Osteoblast (primary cell): Measurements from ENCODE around the gene OVCA2. TPM values are rescaled to one million over a fixed set of nuclear protein-coding genes. Genes with fewer than 3 reads are reported as not detected.

Experiments
- DNase-seq: peaks from one replicate; pipeline ENCODE4 v3.0.0; 2011; ENCODE audit warnings: low spot score, mixed read lengths; ENCODE audit not compliant: insufficient read length; ENCODE audit errors: missing footprints
- H2AFZ ChIP-seq: 2 replicates; pipeline ENCODE4 v1.6.0; 2011; ENCODE audit warnings: mild to moderate bottlenecking, low read length
- H3K27ac ChIP-seq: 2 replicates; pipeline ENCODE4 v1.5.1; 2011; ENCODE audit warnings: mild to moderate bottlenecking, low read depth, low read length, moderate library complexity
- H3K27me3 ChIP-seq: 2 replicates; pipeline ENCODE4 v1.6.0; 2012; ENCODE audit warnings: mild to moderate bottlenecking, control low read depth, inconsistent platforms, low read length, moderate library complexity; ENCODE audit not compliant: insufficient read depth
- H3K36me3 ChIP-seq: 2 replicates; pipeline ENCODE4 v1.5.1; 2011; ENCODE audit warnings: mild to moderate bottlenecking, low read length, control low read depth, moderate library complexity; ENCODE audit not compliant: insufficient read depth
- H3K4me1 ChIP-seq: 2 replicates; pipeline ENCODE4 v1.5.1; 2011; ENCODE audit warnings: mild to moderate bottlenecking, low read length, control low read depth, moderate library complexity; ENCODE audit not compliant: insufficient read depth
- H3K4me2 ChIP-seq: 2 replicates; pipeline ENCODE4 v1.6.0; 2011; ENCODE audit warnings: mild to moderate bottlenecking, low read length; ENCODE audit not compliant: insufficient read depth
- H3K4me3 ChIP-seq: fragments of 200-600 bp; sonication (generic); 3 replicates; pipeline ENCODE4 v1.5.1; 2012; ENCODE audit warnings: mild to moderate bottlenecking, low read length, inconsistent platforms; ENCODE audit not compliant: insufficient read depth
- H3K79me2 ChIP-seq: 2 replicates; pipeline ENCODE4 v1.6.0; 2012; ENCODE audit warnings: mild to moderate bottlenecking, low read length, control low read depth, inconsistent platforms; ENCODE audit not compliant: insufficient read depth
- H3K9me3 ChIP-seq: 2 replicates; pipeline ENCODE4 v1.5.1; 2011; ENCODE audit warnings: low read depth, low read length, control low read depth
- H4K20me1 ChIP-seq: 2 replicates; pipeline ENCODE4 v1.6.0; 2012; ENCODE audit warnings: mild to moderate bottlenecking, low read length, control low read depth; ENCODE audit not compliant: insufficient read depth
- CTCF ChIP-seq: IDR thresholded peaks from 2 replicates; pipeline ENCODE4 v1.5.1; 2011; ENCODE audit warnings: mild to moderate bottlenecking, low read depth, low read length, moderate library complexity; ENCODE audit errors: extremely low read depth
- total RNA-seq: library from RNA; depleted of rRNA; stranded (reverse); fragments of >200 nt; gene quantifications from 2 replicates; pipeline ENCODE4 v1.2.3, GENCODE V29; 2012

OVCA2 gene
- total RNA-seq, 1 donor: 59.0 TPM

- Histone ChIP-seq H2AFZ (no peak overlapping the region), H3K27ac (no peak overlapping the region), H3K4me3 (no peak overlapping the region), H4K20me1 (no peaks in the 10 kb centered on the region), H3K4me1 (peaks cover 6% of the 10 kb centered on the region), H3K9me3 (no peaks in the 10 kb centered on the region), H3K4me2 (no peak overlapping the region), H3K27me3 (peaks cover 49% of the 10 kb centered on the region), H3K79me2 (no peaks in the 10 kb centered on the region), H3K36me3 (no peaks in the 10 kb centered on the region)
- TF ChIP-seq CTCF: no peak
- no peak for DNase-seq
Observed at GRCh38 chr17:2019723-2020122, 22.1 kb upstream of the OVCA2 start.

- Histone ChIP-seq H3K27me3 (peaks cover 55% of the 10 kb centered on the region), H3K4me2 (no peak overlapping the region), H3K4me3 (no peak overlapping the region), H3K27ac (no peak overlapping the region), H3K4me1 (peaks cover 7% of the 10 kb centered on the region), H2AFZ (no peak overlapping the region), H3K36me3 (no peaks in the 10 kb centered on the region), H4K20me1 (no peaks in the 10 kb centered on the region), H3K9me3 (no peaks in the 10 kb centered on the region), H3K79me2 (no peaks in the 10 kb centered on the region)
- TF ChIP-seq CTCF: no peak
- DNase-seq: no peak
Observed at GRCh38 chr17:2020721-2021120, 21.1 kb upstream of the OVCA2 start.

- H3K4me1 ChIP-seq: peaks cover 15% of the 10 kb centered on the region
- H3K9me3 ChIP-seq: no peaks in the 10 kb centered on the region
- no peaks in the 10 kb centered on the region for H3K36me3 ChIP-seq
- H3K27ac ChIP-seq: no peak overlapping the region
- H3K27me3 ChIP-seq: peaks cover 56% of the 10 kb centered on the region
- H3K4me2 ChIP-seq: no peak overlapping the region
- no peaks in the 10 kb centered on the region for H3K79me2 ChIP-seq
- DNase-seq: peak; percentile 79
- TF ChIP-seq CTCF: no peak
- no peak overlapping the region for H3K4me3 ChIP-seq
- H4K20me1 ChIP-seq: no peaks in the 10 kb centered on the region
- no peak overlapping the region for H2AFZ ChIP-seq
Observed at GRCh38 chr17:2022647-2023240, 19.1 kb upstream of the OVCA2 start.

- Histone ChIP-seq H2AFZ (no peak overlapping the region), H3K4me2 (no peak overlapping the region), H3K4me1 (peaks cover 20% of the 10 kb centered on the region), H3K79me2 (no peaks in the 10 kb centered on the region), H3K9me3 (no peaks in the 10 kb centered on the region), H3K27ac (no peak overlapping the region), H4K20me1 (no peaks in the 10 kb centered on the region), H3K36me3 (no peaks in the 10 kb centered on the region), H3K27me3 (peaks cover 56% of the 10 kb centered on the region), H3K4me3 (no peak overlapping the region)
- DNase-seq: peak; percentile 14
- no peak for TF ChIP-seq CTCF
Observed at GRCh38 chr17:2023256-2023655, 18.6 kb upstream of the OVCA2 start.
